GM12878 (cell line): ENCODE measurements around the gene MYH10. TPM values are rescaled to one million over a fixed set of nuclear protein-coding genes. Genes with fewer than 3 reads are reported as not detected.

Source experiments
- ASH2L ChIP-seq: fragments of 300-600, 200-600 bp; sonication (generic); IDR thresholded peaks from 2 replicates; pipeline ENCODE4 v1.6.1; 2017; ENCODE audit warnings: low read depth, mild to moderate bottlenecking, borderline replicate concordance
- BRCA1 ChIP-seq: IDR thresholded peaks from 2 replicates; pipeline ENCODE4 v1.6.1; 2011; ENCODE audit warnings: low read depth, low read length, improper control_type of control experiment
- FOXM1 ChIP-seq: IDR thresholded peaks from 2 replicates; pipeline ENCODE4 v1.6.1; 2012; ENCODE audit warnings: low read depth, mild to moderate bottlenecking, inconsistent platforms, low read length, moderate library complexity
- SREBF2 ChIP-seq: IDR thresholded peaks from 2 replicates; pipeline ENCODE4 v1.6.1; 2012; ENCODE audit warnings: mild to moderate bottlenecking, low read length
- polyA plus RNA-seq, 11 experiments: library from polyadenylated mRNA; depleted of rRNA in 4 of 11; unstranded in 6 of 11; stranded (reverse) in 5 of 11; fragments of >200 nt; fragmentation: Nextera tagmentation in 4 of 11; fragmentation: Illumina TruSeq in 1 of 11; extraction: Ambion mirVana in 4 of 11; extraction: Trizol in 1 of 11; gene quantifications; 1 replicate in 1 of 11; 2 replicates in 10 of 11; pipeline versions ENCODE4 v1.2.1 to v1.2.3, GENCODE V29; 2011 to 2016; ENCODE audit warnings: inconsistent platforms in 2 of 11, missing spikeins in 2 of 11, low read depth in 1 of 11
- total RNA-seq, 4 experiments: library from RNA; depleted of rRNA in 3 of 4; stranded (reverse); fragments of >200 nt in 3 of 4; fragmentation: Illumina TruSeq in 1 of 4; extraction: Trizol in 1 of 4; gene quantifications; 2 replicates each; pipeline versions ENCODE4 v1.2.1 to v1.2.3, GENCODE V29; 2013 to 2021
- TF ChIP-seq, protein P1 (sequence below): fragments of 450-650 bp; IDR thresholded peaks from 2 replicates; pipeline ENCODE4 v1.6.1; 2016; ENCODE audit warnings: mild to moderate bottlenecking, moderate library complexity, borderline replicate concordance
- TF ChIP-seq, protein P2 (sequence below): fragments of 450-650 bp; IDR thresholded peaks from 2 replicates; pipeline ENCODE4 v1.6.1; 2017; ENCODE audit warnings: antibody characterized with exemption, mild to moderate bottlenecking, moderate library complexity
- TF ChIP-seq, protein P3 (sequence below): IDR thresholded peaks from 2 replicates; pipeline ENCODE4 v1.6.1; 2012; ENCODE audit warnings: improper control_type of control experiment, low read depth, low read length; ENCODE audit not compliant: insufficient replicate concordance
- TF ChIP-seq, protein P4 (sequence below): fragments of 450-650 bp; formaldehyde crosslinking; IDR thresholded peaks from 2 replicates; pipeline ENCODE4 v1.5.0; 2022; ENCODE audit warnings: mild to moderate bottlenecking, missing genetic modification characterization

MYH10 gene
- total and polyA plus RNA-seq, 10 of the 15 experiments (the other 5 are each of a cell fraction or from before 2014, with no cell fraction given): 0.33 to 7.1 (median 1.0) TPM

DNA sequence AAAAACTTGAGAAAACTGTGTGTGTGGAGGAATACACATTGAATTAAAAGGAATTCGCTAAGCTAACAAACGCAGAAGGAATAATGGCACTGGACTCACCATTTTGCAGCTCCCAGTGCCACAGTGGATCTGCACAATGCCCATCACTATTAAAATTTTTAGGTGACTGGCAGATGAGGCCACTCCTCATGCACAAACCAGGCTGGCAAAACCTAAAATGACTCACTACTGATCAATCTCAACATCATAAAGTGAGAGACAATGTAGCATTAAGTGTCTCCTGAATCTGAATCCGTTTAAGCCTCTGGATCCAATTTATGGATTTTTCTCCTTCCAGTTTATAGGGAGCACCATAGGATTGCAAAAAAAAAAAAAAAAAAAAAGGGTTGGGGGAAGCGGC lies 20.6 kb downstream of the MYH10 start (continued):
- TF ChIP-seq FOXM1 (no peak), SREBF2 (no peak), ASH2L (no peak), BRCA1 (no peak)
- TF ChIP-seq, protein P1, sequence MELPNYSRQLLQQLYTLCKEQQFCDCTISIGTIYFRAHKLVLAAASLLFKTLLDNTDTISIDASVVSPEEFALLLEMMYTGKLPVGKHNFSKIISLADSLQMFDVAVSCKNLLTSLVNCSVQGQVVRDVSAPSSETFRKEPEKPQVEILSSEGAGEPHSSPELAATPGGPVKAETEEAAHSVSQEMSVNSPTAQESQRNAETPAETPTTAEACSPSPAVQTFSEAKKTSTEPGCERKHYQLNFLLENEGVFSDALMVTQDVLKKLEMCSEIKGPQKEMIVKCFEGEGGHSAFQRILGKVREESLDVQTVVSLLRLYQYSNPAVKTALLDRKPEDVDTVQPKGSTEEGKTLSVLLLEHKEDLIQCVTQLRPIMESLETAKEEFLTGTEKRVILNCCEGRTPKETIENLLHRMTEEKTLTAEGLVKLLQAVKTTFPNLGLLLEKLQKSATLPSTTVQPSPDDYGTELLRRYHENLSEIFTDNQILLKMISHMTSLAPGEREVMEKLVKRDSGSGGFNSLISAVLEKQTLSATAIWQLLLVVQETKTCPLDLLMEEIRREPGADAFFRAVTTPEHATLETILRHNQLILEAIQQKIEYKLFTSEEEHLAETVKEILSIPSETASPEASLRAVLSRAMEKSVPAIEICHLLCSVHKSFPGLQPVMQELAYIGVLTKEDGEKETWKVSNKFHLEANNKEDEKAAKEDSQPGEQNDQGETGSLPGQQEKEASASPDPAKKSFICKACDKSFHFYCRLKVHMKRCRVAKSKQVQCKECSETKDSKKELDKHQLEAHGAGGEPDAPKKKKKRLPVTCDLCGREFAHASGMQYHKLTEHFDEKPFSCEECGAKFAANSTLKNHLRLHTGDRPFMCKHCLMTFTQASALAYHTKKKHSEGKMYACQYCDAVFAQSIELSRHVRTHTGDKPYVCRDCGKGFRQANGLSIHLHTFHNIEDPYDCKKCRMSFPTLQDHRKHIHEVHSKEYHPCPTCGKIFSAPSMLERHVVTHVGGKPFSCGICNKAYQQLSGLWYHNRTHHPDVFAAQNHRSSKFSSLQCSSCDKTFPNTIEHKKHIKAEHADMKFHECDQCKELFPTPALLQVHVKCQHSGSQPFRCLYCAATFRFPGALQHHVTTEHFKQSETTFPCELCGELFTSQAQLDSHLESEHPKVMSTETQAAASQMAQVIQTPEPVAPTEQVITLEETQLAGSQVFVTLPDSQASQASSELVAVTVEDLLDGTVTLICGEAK: no peak
- TF ChIP-seq, protein P2, sequence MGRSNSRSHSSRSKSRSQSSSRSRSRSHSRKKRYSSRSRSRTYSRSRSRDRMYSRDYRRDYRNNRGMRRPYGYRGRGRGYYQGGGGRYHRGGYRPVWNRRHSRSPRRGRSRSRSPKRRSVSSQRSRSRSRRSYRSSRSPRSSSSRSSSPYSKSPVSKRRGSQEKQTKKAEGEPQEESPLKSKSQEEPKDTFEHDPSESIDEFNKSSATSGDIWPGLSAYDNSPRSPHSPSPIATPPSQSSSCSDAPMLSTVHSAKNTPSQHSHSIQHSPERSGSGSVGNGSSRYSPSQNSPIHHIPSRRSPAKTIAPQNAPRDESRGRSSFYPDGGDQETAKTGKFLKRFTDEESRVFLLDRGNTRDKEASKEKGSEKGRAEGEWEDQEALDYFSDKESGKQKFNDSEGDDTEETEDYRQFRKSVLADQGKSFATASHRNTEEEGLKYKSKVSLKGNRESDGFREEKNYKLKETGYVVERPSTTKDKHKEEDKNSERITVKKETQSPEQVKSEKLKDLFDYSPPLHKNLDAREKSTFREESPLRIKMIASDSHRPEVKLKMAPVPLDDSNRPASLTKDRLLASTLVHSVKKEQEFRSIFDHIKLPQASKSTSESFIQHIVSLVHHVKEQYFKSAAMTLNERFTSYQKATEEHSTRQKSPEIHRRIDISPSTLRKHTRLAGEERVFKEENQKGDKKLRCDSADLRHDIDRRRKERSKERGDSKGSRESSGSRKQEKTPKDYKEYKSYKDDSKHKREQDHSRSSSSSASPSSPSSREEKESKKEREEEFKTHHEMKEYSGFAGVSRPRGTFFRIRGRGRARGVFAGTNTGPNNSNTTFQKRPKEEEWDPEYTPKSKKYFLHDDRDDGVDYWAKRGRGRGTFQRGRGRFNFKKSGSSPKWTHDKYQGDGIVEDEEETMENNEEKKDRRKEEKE: no peak
- TF ChIP-seq, protein P3, sequence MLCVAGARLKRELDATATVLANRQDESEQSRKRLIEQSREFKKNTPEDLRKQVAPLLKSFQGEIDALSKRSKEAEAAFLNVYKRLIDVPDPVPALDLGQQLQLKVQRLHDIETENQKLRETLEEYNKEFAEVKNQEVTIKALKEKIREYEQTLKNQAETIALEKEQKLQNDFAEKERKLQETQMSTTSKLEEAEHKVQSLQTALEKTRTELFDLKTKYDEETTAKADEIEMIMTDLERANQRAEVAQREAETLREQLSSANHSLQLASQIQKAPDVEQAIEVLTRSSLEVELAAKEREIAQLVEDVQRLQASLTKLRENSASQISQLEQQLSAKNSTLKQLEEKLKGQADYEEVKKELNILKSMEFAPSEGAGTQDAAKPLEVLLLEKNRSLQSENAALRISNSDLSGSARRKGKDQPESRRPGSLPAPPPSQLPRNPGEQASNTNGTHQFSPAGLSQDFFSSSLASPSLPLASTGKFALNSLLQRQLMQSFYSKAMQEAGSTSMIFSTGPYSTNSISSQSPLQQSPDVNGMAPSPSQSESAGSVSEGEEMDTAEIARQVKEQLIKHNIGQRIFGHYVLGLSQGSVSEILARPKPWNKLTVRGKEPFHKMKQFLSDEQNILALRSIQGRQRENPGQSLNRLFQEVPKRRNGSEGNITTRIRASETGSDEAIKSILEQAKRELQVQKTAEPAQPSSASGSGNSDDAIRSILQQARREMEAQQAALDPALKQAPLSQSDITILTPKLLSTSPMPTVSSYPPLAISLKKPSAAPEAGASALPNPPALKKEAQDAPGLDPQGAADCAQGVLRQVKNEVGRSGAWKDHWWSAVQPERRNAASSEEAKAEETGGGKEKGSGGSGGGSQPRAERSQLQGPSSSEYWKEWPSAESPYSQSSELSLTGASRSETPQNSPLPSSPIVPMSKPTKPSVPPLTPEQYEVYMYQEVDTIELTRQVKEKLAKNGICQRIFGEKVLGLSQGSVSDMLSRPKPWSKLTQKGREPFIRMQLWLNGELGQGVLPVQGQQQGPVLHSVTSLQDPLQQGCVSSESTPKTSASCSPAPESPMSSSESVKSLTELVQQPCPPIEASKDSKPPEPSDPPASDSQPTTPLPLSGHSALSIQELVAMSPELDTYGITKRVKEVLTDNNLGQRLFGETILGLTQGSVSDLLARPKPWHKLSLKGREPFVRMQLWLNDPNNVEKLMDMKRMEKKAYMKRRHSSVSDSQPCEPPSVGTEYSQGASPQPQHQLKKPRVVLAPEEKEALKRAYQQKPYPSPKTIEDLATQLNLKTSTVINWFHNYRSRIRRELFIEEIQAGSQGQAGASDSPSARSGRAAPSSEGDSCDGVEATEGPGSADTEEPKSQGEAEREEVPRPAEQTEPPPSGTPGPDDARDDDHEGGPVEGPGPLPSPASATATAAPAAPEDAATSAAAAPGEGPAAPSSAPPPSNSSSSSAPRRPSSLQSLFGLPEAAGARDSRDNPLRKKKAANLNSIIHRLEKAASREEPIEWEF: no peak
- TF ChIP-seq, protein P4, sequence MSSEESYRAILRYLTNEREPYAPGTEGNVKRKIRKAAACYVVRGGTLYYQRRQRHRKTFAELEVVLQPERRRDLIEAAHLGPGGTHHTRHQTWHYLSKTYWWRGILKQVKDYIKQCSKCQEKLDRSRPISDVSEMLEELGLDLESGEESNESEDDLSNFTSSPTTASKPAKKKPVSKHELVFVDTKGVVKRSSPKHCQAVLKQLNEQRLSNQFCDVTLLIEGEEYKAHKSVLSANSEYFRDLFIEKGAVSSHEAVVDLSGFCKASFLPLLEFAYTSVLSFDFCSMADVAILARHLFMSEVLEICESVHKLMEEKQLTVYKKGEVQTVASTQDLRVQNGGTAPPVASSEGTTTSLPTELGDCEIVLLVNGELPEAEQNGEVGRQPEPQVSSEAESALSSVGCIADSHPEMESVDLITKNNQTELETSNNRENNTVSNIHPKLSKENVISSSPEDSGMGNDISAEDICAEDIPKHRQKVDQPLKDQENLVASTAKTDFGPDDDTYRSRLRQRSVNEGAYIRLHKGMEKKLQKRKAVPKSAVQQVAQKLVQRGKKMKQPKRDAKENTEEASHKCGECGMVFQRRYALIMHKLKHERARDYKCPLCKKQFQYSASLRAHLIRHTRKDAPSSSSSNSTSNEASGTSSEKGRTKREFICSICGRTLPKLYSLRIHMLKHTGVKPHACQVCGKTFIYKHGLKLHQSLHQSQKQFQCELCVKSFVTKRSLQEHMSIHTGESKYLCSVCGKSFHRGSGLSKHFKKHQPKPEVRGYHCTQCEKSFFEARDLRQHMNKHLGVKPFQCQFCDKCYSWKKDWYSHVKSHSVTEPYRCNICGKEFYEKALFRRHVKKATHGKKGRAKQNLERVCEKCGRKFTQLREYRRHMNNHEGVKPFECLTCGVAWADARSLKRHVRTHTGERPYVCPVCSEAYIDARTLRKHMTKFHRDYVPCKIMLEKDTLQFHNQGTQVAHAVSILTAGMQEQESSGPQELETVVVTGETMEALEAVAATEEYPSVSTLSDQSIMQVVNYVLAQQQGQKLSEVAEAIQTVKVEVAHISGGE (CRISPR knock-in tag): no peak
